HepG2 (cell line): ENCODE data around the gene GRAMD1A. TPM values are rescaled to one million over a fixed set of nuclear protein-coding genes. Genes with fewer than 3 reads are reported as not detected.

Source experiments
- CSRNP1 ChIP-seq: sonication (generic); formaldehyde crosslinking; IDR thresholded peaks from 2 replicates; pipeline ENCODE4 v1.8.1; 2023; ENCODE audit warnings: mild to moderate bottlenecking, missing genetic modification reagents
- FOSL1 ChIP-seq: sonication (generic); formaldehyde crosslinking; IDR thresholded peaks from 2 replicates; pipeline ENCODE4 v1.9.0; 2021; ENCODE audit warnings: missing genetic modification reagents, borderline replicate concordance
- HMGA1 ChIP-seq: sonication (generic); formaldehyde crosslinking; conservative IDR thresholded peaks from 2 replicates; pipeline ENCODE4 v1.4.0; 2020; ENCODE audit warnings: missing genetic modification reagents
- NCOA2 ChIP-seq: sonication (generic); formaldehyde crosslinking; IDR thresholded peaks from 2 replicates; pipeline ENCODE4 v1.8.0; 2022; ENCODE audit warnings: inconsistent platforms
- RAD21 ChIP-seq: fragments of 450-650 bp; formaldehyde crosslinking; IDR thresholded peaks from 2 replicates; pipeline ENCODE4 v1.5.0; 2020; ENCODE audit warnings: mild to moderate bottlenecking
- RCOR2 ChIP-seq: IDR thresholded peaks from 2 replicates; pipeline ENCODE4 v1.6.1; 2016; ENCODE audit warnings: missing biosample characterization, missing genetic modification reagents
- SIN3A ChIP-seq: IDR thresholded peaks from 2 replicates; pipeline ENCODE4 v1.6.1; 2011; ENCODE audit warnings: low read depth, mild to moderate bottlenecking, control low read depth, low read length, borderline replicate concordance
- SP4 ChIP-seq: sonication (generic); formaldehyde crosslinking; IDR thresholded peaks from 2 replicates; pipeline ENCODE4 v1.8.1; 2023; ENCODE audit warnings: mild to moderate bottlenecking, missing genetic modification reagents
- ZBTB39 ChIP-seq: sonication (generic); formaldehyde crosslinking; IDR thresholded peaks from 2 replicates; pipeline ENCODE4 v1.5.0; 2020; ENCODE audit warnings: missing genetic modification reagents
- ZFY ChIP-seq: sonication (generic); formaldehyde crosslinking; IDR thresholded peaks from 2 replicates; pipeline ENCODE4 v1.4.0; 2020; ENCODE audit warnings: missing genetic modification reagents
- ZNF652 ChIP-seq: IDR thresholded peaks from 2 replicates; pipeline ENCODE4 v1.6.1; 2016; ENCODE audit warnings: low read depth, borderline replicate concordance
- ZNF839 ChIP-seq: sonication (generic); formaldehyde crosslinking; IDR thresholded peaks from 2 replicates; pipeline ENCODE4 v1.4.0; 2020; ENCODE audit warnings: missing genetic modification reagents, mild to moderate bottlenecking, borderline replicate concordance
- polyA plus RNA-seq, 8 experiments: library from polyadenylated mRNA; depleted of rRNA in 3 of 8; stranded (reverse) in 7 of 8; unstranded in 1 of 8; fragments of >200 nt; fragmentation: Illumina TruSeq in 4 of 8; extraction: Trizol in 4 of 8; gene quantifications; 2 replicates each; pipeline versions ENCODE4 v1.2.1 to v1.2.3, GENCODE V29; 2011 to 2016; ENCODE audit warnings: low read depth in 4 of 8, missing spikeins in 1 of 8, mixed read lengths in 1 of 8; ENCODE audit not compliant: insufficient read depth in 1 of 8
- total RNA-seq, 5 experiments: library from RNA; depleted of rRNA; stranded (reverse); fragments of >200 nt; fragmentation: Illumina TruSeq; extraction: Trizol; gene quantifications; 2 replicates each; pipeline ENCODE4 v1.2.3, GENCODE V29; 2016; ENCODE audit warnings: low read depth in 1 of 5
- TF ChIP-seq, protein P1 (sequence below), 2 experiments: sonication (generic) in 1 of 2; formaldehyde crosslinking in 1 of 2; IDR thresholded peaks; 2 replicates each; pipeline versions ENCODE4 v1.6.1 to v1.9.0; 2014 to 2022; ENCODE audit warnings: antibody characterized with exemption in 1 of 2, borderline replicate concordance in 1 of 2, inconsistent platforms in 1 of 2, low read depth in 1 of 2, missing genetic modification reagents in 1 of 2
- TF ChIP-seq, protein P2 (sequence below): sonication (generic); formaldehyde crosslinking; IDR thresholded peaks from 2 replicates; pipeline ENCODE4 v1.5.1; 2020; ENCODE audit warnings: mild to moderate bottlenecking, missing genetic modification reagents

The GRAMD1A gene
- total and polyA plus RNA-seq, 2 of the 13 experiments (the other 11 are each of a cell fraction or from before 2014, with no cell fraction given): 14.7 to 181 TPM

DNA sequence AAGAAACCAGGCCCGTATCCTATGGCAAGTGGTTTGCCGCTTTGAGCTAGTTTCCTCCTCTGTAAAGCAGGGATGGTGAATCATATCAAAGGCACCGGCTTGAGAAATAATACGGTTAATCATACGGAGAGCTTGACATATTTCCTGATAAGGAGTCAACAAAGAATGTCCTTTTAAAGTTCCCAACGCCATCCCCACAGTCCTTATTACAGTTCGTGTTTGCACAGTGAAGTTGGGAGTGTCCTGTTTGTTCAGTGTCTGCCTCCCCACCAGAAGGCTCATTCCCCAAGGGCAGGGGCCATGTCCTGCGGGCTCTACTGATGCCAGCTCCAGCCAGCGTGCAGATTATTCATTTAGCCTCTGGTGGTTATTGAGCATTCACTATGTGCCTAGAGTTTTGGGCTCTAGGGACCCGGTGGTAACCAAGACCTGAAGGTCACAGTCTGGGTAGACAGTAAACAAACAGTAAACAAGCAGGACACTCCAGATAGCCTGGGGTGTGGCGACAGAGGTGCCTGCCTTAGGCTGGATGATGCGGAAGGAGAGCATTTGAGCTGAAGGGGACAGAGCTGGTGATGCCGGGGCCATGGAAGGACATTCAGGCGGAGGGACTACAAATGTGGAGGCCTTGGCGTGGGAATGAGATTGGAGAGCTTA is 6.3 kb downstream of the GRAMD1A start (continued):
- TF ChIP-seq ZBTB39 (0 out of 2 replicates have a peak, but pooled peaks have one; percentile 44), SIN3A (0 out of 2 replicates have a peak, but pooled peaks have one; percentile 47), CSRNP1 (peak; percentile 67; the same call in 1 of the 2 replicates), HMGA1 (CRISPR knock-in tag) (no peak), ZFY (CRISPR knock-in tag) (peak; percentile 37; the same call in 1 of the 2 replicates), ZNF839 (CRISPR knock-in tag) (no peak; the same call in 1 of the 2 replicates), NCOA2 (CRISPR knock-in tag) (peak; percentile 96), SP4 (peak; percentile 49; the same call in 1 of the 2 replicates), RCOR2 (CRISPR knock-in tag) (peak; percentile 87), FOSL1 (peak; percentile 43; the same call in 1 of the 2 replicates), RAD21 (CRISPR knock-in tag) (peak; percentile 27; the same call in 1 of the 2 replicates), ZNF652 (CRISPR knock-in tag) (peak; percentile 42; the same call in 1 of the 2 replicates)
- TF ChIP-seq, protein P1, sequence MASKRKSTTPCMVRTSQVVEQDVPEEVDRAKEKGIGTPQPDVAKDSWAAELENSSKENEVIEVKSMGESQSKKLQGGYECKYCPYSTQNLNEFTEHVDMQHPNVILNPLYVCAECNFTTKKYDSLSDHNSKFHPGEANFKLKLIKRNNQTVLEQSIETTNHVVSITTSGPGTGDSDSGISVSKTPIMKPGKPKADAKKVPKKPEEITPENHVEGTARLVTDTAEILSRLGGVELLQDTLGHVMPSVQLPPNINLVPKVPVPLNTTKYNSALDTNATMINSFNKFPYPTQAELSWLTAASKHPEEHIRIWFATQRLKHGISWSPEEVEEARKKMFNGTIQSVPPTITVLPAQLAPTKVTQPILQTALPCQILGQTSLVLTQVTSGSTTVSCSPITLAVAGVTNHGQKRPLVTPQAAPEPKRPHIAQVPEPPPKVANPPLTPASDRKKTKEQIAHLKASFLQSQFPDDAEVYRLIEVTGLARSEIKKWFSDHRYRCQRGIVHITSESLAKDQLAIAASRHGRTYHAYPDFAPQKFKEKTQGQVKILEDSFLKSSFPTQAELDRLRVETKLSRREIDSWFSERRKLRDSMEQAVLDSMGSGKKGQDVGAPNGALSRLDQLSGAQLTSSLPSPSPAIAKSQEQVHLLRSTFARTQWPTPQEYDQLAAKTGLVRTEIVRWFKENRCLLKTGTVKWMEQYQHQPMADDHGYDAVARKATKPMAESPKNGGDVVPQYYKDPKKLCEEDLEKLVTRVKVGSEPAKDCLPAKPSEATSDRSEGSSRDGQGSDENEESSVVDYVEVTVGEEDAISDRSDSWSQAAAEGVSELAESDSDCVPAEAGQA (IDR thresholded peaks at IDR 0.05; ENCODE audit: low read depth): peak; percentile 45; the same call in 1 of the 2 replicates
- TF ChIP-seq, protein P1 (CRISPR knock-in tag; IDR thresholded peaks at IDR 0.05; ENCODE audit: borderline replicate concordance): peak; percentile 57; the same call in 1 of the 2 replicates
- TF ChIP-seq, protein P2, sequence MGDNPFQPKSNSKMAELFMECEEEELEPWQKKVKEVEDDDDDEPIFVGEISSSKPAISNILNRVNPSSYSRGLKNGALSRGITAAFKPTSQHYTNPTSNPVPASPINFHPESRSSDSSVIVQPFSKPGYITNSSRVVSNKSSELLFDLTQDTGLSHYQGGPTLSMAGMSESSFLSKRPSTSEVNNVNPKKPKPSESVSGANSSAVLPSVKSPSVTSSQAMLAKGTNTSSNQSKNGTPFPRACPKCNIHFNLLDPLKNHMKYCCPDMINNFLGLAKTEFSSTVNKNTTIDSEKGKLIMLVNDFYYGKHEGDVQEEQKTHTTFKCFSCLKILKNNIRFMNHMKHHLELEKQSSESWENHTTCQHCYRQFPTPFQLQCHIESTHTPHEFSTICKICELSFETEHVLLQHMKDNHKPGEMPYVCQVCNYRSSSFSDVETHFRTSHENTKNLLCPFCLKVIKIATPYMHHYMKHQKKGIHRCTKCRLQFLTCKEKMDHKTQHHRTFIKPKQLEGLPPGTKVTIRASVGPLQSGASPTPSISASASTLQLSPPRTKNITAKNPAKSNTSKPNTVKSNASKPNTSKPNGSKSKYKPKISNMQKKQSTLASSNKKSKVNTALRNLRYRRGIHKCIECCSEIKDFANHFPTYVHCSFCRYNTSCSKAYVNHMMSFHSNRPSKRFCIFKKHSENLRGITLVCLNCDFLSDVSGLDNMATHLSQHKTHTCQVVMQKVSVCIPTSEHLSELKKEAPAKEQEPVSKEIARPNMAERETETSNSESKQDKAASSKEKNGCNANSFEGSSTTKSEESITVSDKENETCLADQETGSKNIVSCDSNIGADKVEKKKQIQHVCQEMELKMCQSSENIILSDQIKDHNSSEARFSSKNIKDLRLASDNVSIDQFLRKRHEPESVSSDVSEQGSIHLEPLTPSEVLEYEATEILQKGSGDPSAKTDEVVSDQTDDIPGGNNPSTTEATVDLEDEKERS (CRISPR knock-in tag): peak; percentile 94; the same call in 1 of the 2 replicates
